ENCODE data around the gene DNAJC9. TPM values are rescaled to one million over a fixed set of nuclear protein-coding genes. Genes with fewer than 3 reads are reported as not detected.
A peak's percentile ranks its signal among the peaks of the same experiment; 100 is the strongest.

The DNAJC9 gene
- total RNA-seq, 1 experiment from 2014 or later, result 35.1 TPM

GRCh38 chr10:73253225-73253555 is 6.1 kb upstream of the DNAJC9 start:
- peaks cover 9% of the 10 kb centered on the region for H3K4me1 Mint-ChIP-seq (ENCODE audit: insufficient read depth, unreplicated experiment)
- intact Hi-C loops (cut with micrococcal nuclease), result no loop called here
- H3K9me3 Mint-ChIP-seq (ENCODE audit: unreplicated experiment), result no peaks in the 10 kb centered on the region
- BruUV-seq (replicated peaks), result no TSS peak
- ChIA-PET CTCF (interaction anchor here (0.5 to 1.5 kb wide), 3 partner anchors 10 to 960 kb away, joined by 3 to 8 read pairs (median 4); no protein-coding TSS in a partner anchor), POLR2A (interaction anchor here (0.6 to 3.7 kb wide), 25 partner anchors 9 to 997 kb away, joined by 3 to 56 read pairs (median 4); partner anchors contain the start of genes ANXA7, CFAP70, ECD and FAM149B1)
- no peaks in the 10 kb centered on the region for H3K27me3 Mint-ChIP-seq (ENCODE audit: insufficient read depth, unreplicated experiment)
- H3K4me3 Mint-ChIP-seq (ENCODE audit: unreplicated experiment), result peak overlapping the region; percentile 90
- DNase-seq (ENCODE audit: unreplicated experiment), result no peak
- H3K27ac Mint-ChIP-seq (ENCODE audit: low read depth, unreplicated experiment), result peak overlapping the region; percentile 94
- TF ChIP-seq CTCF (IDR thresholded peaks at IDR 0.05; ENCODE audit: unreplicated experiment), result no peak
- peaks cover 40% of the 10 kb centered on the region for H3K36me3 Mint-ChIP-seq (ENCODE audit: insufficient read depth, unreplicated experiment)

- TSS peak; percentile 82 for BruUV-seq (replicated peaks)
- no peak for TF ChIP-seq CTCF (IDR thresholded peaks at IDR 0.05; ENCODE audit: unreplicated experiment)
- H3K9me3 Mint-ChIP-seq (ENCODE audit: unreplicated experiment), result no peaks in the 10 kb centered on the region
- DNase-seq (ENCODE audit: unreplicated experiment), result peak; percentile 98
- H3K4me1 Mint-ChIP-seq (ENCODE audit: insufficient read depth, unreplicated experiment), result peaks cover 9% of the 10 kb centered on the region
- peak within 1 kb of the TSS; percentile 90 for H3K4me3 Mint-ChIP-seq (ENCODE audit: unreplicated experiment)
- no peaks in the 10 kb centered on the region for H3K27me3 Mint-ChIP-seq (ENCODE audit: insufficient read depth, unreplicated experiment)
- intact Hi-C loops (cut with micrococcal nuclease), result no loop called here
- peak within 1 kb of the TSS; percentile 94 for H3K27ac Mint-ChIP-seq (ENCODE audit: low read depth, unreplicated experiment)
- ChIA-PET POLR2A (interaction anchor here (0.7 to 3.7 kb wide), 29 partner anchors 10 to 996 kb away, joined by 3 to 56 read pairs (median 4); partner anchors contain the start of genes ANXA7, CFAP70, ECD and FAM149B1), CTCF (interaction anchor here (0.5 to 1.5 kb wide), 3 partner anchors 11 to 127 kb away, joined by 3 to 8 read pairs (median 6); no protein-coding TSS in a partner anchor)
- peaks cover 40% of the 10 kb centered on the region for H3K36me3 Mint-ChIP-seq (ENCODE audit: insufficient read depth, unreplicated experiment)
Observed at GRCh38 chr10:73252445-73253224, 5.6 kb upstream of the DNAJC9 start, which contains the start of gene MRPS16. Gene MRPS16, minus strand, starts transcription at chr10:73252644. Its CDS starts 162 bp downstream, at chr10:73252482.

GRCh38 chr10:73251683-73252444 is 4.8 kb upstream of the DNAJC9 start:
- ChIA-PET POLR2A (interaction anchor here (0.8 to 3.7 kb wide), 20 partner anchors 11 to 996 kb away, joined by 3 to 56 read pairs (median 4); partner anchors contain the start of genes ANXA7, CFAP70, ECD and FAM149B1), CTCF (interaction anchor here (0.5 to 1.1 kb wide), 4 partner anchors 16 to 162 kb away, joined by 3 to 6 read pairs (median 3); partner anchors contain the start of gene ANXA7)
- H3K27ac Mint-ChIP-seq (ENCODE audit: low read depth, unreplicated experiment), result peak overlapping the region; percentile 94
- BruUV-seq (replicated peaks), result TSS peak; percentile 62
- peaks cover 9% of the 10 kb centered on the region for H3K4me1 Mint-ChIP-seq (ENCODE audit: insufficient read depth, unreplicated experiment)
- TF ChIP-seq CTCF (IDR thresholded peaks at IDR 0.05; ENCODE audit: unreplicated experiment), result no peak
- DNase-seq (ENCODE audit: unreplicated experiment), result peak; percentile 18
- H3K4me3 Mint-ChIP-seq (ENCODE audit: unreplicated experiment), result peak overlapping the region; percentile 90
- no peaks in the 10 kb centered on the region for H3K27me3 Mint-ChIP-seq (ENCODE audit: insufficient read depth, unreplicated experiment)
- no peaks in the 10 kb centered on the region for H3K9me3 Mint-ChIP-seq (ENCODE audit: unreplicated experiment)
- intact Hi-C loops (cut with micrococcal nuclease), result no loop called here
- peaks cover 46% of the 10 kb centered on the region for H3K36me3 Mint-ChIP-seq (ENCODE audit: insufficient read depth, unreplicated experiment)
